ENCODE data around the gene MRPS26. TPM values are rescaled to one million over a fixed set of nuclear protein-coding genes. Genes with fewer than 3 reads are reported as not detected.
"Not testable (repeated sequence)": the region's sequence is repeated elsewhere in the genome, so short reads cannot be mapped to it uniquely, and the experiment has no call there.

The MRPS26 gene
- total RNA-seq, 4 donors from 2014 or later: 42.7 to 88.3 (median 54.3) TPM

- Histone ChIP-seq H3K27me3 (no peaks in the 10 kb centered on the region), H3K9me3 (no peaks in the 10 kb centered on the region), H3K4me3 (no peak overlapping the region), H3K4me1 (no peaks in the 10 kb centered on the region), H3K36me3 (no peaks in the 10 kb centered on the region), H3K27ac (no peak overlapping the region)
- no peak for DNase-seq
- TF ChIP-seq, protein P1, sequence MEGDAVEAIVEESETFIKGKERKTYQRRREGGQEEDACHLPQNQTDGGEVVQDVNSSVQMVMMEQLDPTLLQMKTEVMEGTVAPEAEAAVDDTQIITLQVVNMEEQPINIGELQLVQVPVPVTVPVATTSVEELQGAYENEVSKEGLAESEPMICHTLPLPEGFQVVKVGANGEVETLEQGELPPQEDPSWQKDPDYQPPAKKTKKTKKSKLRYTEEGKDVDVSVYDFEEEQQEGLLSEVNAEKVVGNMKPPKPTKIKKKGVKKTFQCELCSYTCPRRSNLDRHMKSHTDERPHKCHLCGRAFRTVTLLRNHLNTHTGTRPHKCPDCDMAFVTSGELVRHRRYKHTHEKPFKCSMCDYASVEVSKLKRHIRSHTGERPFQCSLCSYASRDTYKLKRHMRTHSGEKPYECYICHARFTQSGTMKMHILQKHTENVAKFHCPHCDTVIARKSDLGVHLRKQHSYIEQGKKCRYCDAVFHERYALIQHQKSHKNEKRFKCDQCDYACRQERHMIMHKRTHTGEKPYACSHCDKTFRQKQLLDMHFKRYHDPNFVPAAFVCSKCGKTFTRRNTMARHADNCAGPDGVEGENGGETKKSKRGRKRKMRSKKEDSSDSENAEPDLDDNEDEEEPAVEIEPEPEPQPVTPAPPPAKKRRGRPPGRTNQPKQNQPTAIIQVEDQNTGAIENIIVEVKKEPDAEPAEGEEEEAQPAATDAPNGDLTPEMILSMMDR (IDR thresholded peaks at IDR 0.05): no peak
- TF ChIP-seq EP300 (IDR thresholded peaks at IDR 0.05; ENCODE audit: low read depth) (no peak), POLR2A (IDR thresholded peaks at IDR 0.05) (no peak), POLR2AphosphoS5 (IDR thresholded peaks at IDR 0.05) (no peak)
- intact Hi-C loops (cut with DNase I; ENCODE audit: low total_unique reads) (loop anchor here (10.0 kb wide), 1 partner anchor 55 kb away; no protein-coding TSS in a partner anchor), in situ Hi-C loops (cut with MboI; ENCODE audit: low pct_ligation_motif_present in 1 of 4, low pct_unique_long_range_greater_than_20kb in 1 of 4, low sequenced_read_pairs in 3 of 4) (loop anchor here in 2 of 4 donors (10.0 to 25.0 kb wide), 2 partner anchors 55 to 253 kb away; no protein-coding TSS in a partner anchor)
- WGBS, 2 donors (ENCODE audit: low coverage in 1 of 2): 92% methylated on average over 3 of the region's 3 CpGs; no CpG with 5 or more reads in 1 of the 2 donors
These were observed 13.6 kb downstream of the MRPS26 start for GRCh38 chr20:3059489-3059888.

GRCh38 chr20:3064119-3064518 is 18.3 kb downstream of the MRPS26 start:
- intact Hi-C loops (cut with DNase I; ENCODE audit: low total_unique reads); DNase-seq; H3K27ac ChIP-seq; H3K9me3 ChIP-seq; H3K27me3 ChIP-seq; H3K36me3 ChIP-seq; H3K4me3 ChIP-seq; H3K4me1 ChIP-seq: not testable (repeated sequence)
- 81 to 94% methylated on average over 3 to 6 of the region's 6 CpGs for WGBS, 2 donors (ENCODE audit: low coverage in 1 of 2)
- in situ Hi-C loops (cut with MboI; ENCODE audit: low pct_ligation_motif_present in 1 of 4, low pct_unique_long_range_greater_than_20kb in 1 of 4, low sequenced_read_pairs in 3 of 4): loop anchor here in 2 of 4 donors (25.0 kb wide), 1 partner anchor 248 kb away; no protein-coding TSS in a partner anchor

DNA sequence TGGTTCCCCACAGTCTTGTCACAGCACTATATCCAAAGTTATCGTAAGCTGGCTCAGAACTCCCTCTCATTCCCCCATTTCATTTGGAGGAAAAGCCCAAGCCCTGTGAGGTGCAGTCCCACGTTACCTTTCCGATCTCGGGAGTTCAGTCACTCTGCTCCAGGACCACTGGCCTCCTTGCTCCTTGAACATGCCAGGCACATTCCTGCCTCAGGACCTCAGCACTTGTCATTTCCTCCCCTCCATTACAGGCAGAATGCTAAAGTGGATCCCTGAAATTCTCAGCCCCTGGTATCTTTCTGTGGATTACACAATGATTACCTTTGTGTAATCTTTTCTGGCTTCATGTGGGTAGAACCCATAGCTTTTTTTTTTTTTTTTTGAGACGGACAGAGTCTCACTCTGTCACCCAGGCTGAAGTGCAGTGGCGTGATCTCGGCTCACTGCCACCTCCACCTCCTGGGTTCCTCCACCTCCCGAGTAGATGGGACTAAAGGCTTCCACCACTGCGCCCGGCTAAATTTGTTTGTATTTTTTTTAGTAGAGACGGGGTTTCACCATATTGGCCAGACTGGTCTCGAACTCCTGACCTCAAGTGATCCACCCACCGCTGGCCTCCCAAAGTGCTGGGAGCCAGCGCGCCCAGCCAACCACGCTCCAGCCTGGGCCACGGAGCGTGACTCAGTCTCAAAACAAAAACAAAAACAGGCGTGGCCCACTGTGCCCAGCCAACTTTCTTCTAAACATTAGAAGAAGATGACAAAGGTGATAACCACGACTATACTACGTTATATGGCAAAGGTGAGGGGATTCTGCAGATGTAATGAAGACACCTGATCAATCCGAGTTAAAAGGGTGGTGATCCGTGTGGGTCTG is 21.5 kb downstream of the MRPS26 start:
- WGBS, 2 donors (ENCODE audit: low coverage in 1 of 2): 71 to 77% methylated on average over 6 to 23 of the region's 23 CpGs
- Histone ChIP-seq H3K36me3 (no peaks in the 10 kb centered on the region), H3K9me3 (no peaks in the 10 kb centered on the region), H3K27ac (no peak overlapping the region), H3K27me3 (peaks cover 20% of the 10 kb centered on the region), H3K4me3 (no peak overlapping the region), H3K4me1 (peaks cover 0 to 11% (median 8%) of the 10 kb centered on the region in 4 donors)
- intact Hi-C loops (cut with DNase I; ENCODE audit: low total_unique reads): no loop called here
- in situ Hi-C loops (cut with MboI; ENCODE audit: low pct_ligation_motif_present in 1 of 4, low pct_unique_long_range_greater_than_20kb in 1 of 4, low sequenced_read_pairs in 3 of 4): loop anchor here in 2 of 4 donors (25.0 kb wide), 1 partner anchor 245 kb away; no protein-coding TSS in a partner anchor
- TF ChIP-seq EP300 (IDR thresholded peaks at IDR 0.05; ENCODE audit: low read depth) (no peak), POLR2AphosphoS5 (IDR thresholded peaks at IDR 0.05) (no peak), POLR2A (IDR thresholded peaks at IDR 0.05) (no peak)
- TF ChIP-seq, protein P1 (IDR thresholded peaks at IDR 0.05): no peak
- no peak for DNase-seq

DNA sequence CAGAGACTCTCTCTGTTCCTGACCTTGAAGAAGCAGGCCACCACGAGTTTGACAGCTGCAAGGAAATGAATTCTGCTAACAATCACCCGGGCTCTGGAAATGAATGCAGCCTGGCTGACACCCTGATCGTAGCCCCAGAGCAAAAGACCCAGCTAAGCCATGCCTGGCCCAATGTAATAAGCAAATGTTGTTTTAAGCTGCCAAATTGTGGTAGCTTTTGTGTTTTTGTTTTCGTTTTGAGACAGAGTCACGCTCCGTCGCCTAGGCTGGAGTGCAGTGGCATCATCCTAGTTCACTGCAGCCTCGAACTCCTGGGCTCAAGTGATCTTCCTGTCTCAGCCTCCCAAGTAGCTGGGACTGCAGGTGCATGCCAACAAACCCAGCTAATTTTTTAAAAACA is 22.2 kb downstream of the MRPS26 start:
- in situ Hi-C loops (cut with MboI; ENCODE audit: low pct_ligation_motif_present in 1 of 4, low pct_unique_long_range_greater_than_20kb in 1 of 4, low sequenced_read_pairs in 3 of 4) (loop anchor here in 2 of 4 donors (25.0 kb wide), 1 partner anchor 244 kb away; no protein-coding TSS in a partner anchor), intact Hi-C loops (cut with DNase I; ENCODE audit: low total_unique reads) (no loop called here)
- Histone ChIP-seq H3K27ac (no peak overlapping the region), H3K36me3 (no peaks in the 10 kb centered on the region), H3K4me1 (peaks cover 0 to 12% (median 9%) of the 10 kb centered on the region in 4 donors), H3K9me3 (no peaks in the 10 kb centered on the region), H3K4me3 (no peak overlapping the region), H3K27me3 (peaks cover 27% of the 10 kb centered on the region)
- WGBS, 2 donors (ENCODE audit: low coverage in 1 of 2): 53 to 68% methylated on average over 4 to 8 of the region's 8 CpGs
- no peak for DNase-seq
- no peak for TF ChIP-seq POLR2AphosphoS5 (IDR thresholded peaks at IDR 0.05)
- no peak for TF ChIP-seq POLR2A (IDR thresholded peaks at IDR 0.05)
- TF ChIP-seq EP300 (IDR thresholded peaks at IDR 0.05; ENCODE audit: low read depth): no peak
- TF ChIP-seq, protein P1 (IDR thresholded peaks at IDR 0.05): no peak

Data from transverse colon (tissue), 4 donors.